Measurements from ENCODE around the gene RETREG2. TPM values are rescaled to one million over a fixed set of nuclear protein-coding genes. Genes with fewer than 3 reads are reported as not detected.

The RETREG2 gene
- total RNA-seq, 4 donors from 2014 or later = 82.3 to 122 (median 100) TPM

- Histone ChIP-seq H3K36me3 (peaks cover 42 to 48% of the 10 kb centered on the region in 2 donors), H3K27ac (no peak overlapping the region), H3K4me1 (peaks cover 13 to 14% of the 10 kb centered on the region in 2 donors), H3K27me3 (no peaks in the 10 kb centered on the region), H3K9me3 (no peaks in the 10 kb centered on the region), H3K4me3 (replicated peaks in 1 of 3) (no peak overlapping the region)
- intact Hi-C loops (cut with DNase I) = no loop called here
- 95 to 96% methylated on average over 5 of the region's 5 CpGs for WGBS, 2 donors
- DNase-seq = no peak
- TF ChIP-seq POLR2A (IDR thresholded peaks at IDR 0.05) (no peak), CTCF (IDR thresholded peaks at IDR 0.05) (no peak)
Measured at GRCh38 chr2:219180961-219181360, 2.9 kb downstream of the RETREG2 start.

- no peak overlapping the region for H3K27ac ChIP-seq
- DNase-seq = no peak
- H3K36me3 ChIP-seq = peaks cover 42 to 48% of the 10 kb centered on the region in 2 donors
- intact Hi-C loops (cut with DNase I) = no loop called here
- TF ChIP-seq CTCF (IDR thresholded peaks at IDR 0.05) (no peak), POLR2A (IDR thresholded peaks at IDR 0.05) (no peak)
- H3K4me1 ChIP-seq = peaks cover 12 to 13% of the 10 kb centered on the region in 2 donors
- 96 to 98% methylated on average over 6 of the region's 6 CpGs for WGBS, 2 donors
- no peaks in the 10 kb centered on the region for H3K9me3 ChIP-seq
- H3K4me3 ChIP-seq (replicated peaks in 1 of 3) = no peak overlapping the region
- H3K27me3 ChIP-seq = no peaks in the 10 kb centered on the region
Measured at GRCh38 chr2:219181531-219181930, 3.5 kb downstream of the RETREG2 start.

- Histone ChIP-seq H3K36me3 (peaks cover 42 to 48% of the 10 kb centered on the region in 2 donors), H3K27me3 (no peaks in the 10 kb centered on the region), H3K4me1 (peaks cover 12 to 13% of the 10 kb centered on the region in 2 donors), H3K27ac (no peak overlapping the region), H3K9me3 (no peaks in the 10 kb centered on the region), H3K4me3 (replicated peaks in 1 of 3) (no peak overlapping the region)
- DNase-seq = no peak
- 79 to 83% methylated on average over 6 to 8 of the region's 8 CpGs for WGBS, 2 donors
- TF ChIP-seq CTCF (IDR thresholded peaks at IDR 0.05) = no peak
- no peak for TF ChIP-seq POLR2A (IDR thresholded peaks at IDR 0.05)
- intact Hi-C loops (cut with DNase I) = no loop called here
Measured at GRCh38 chr2:219182331-219183150, 4.5 kb downstream of the RETREG2 start.

- 95 to 97% methylated on average over 6 of the region's 6 CpGs for WGBS, 2 donors
- no peak for DNase-seq
- peaks cover 42 to 48% of the 10 kb centered on the region in 2 donors for H3K36me3 ChIP-seq
- intact Hi-C loops (cut with DNase I) = no loop called here
- no peak overlapping the region for H3K4me3 ChIP-seq (replicated peaks in 1 of 3)
- H3K27ac ChIP-seq = no peak overlapping the region
- H3K9me3 ChIP-seq = no peaks in the 10 kb centered on the region
- TF ChIP-seq CTCF (IDR thresholded peaks at IDR 0.05) = no peak
- no peak for TF ChIP-seq POLR2A (IDR thresholded peaks at IDR 0.05)
- peaks cover 12 to 13% of the 10 kb centered on the region in 2 donors for H3K4me1 ChIP-seq
- H3K27me3 ChIP-seq = no peaks in the 10 kb centered on the region
Measured at GRCh38 chr2:219183151-219183772, 5.2 kb downstream of the RETREG2 start.

DNA sequence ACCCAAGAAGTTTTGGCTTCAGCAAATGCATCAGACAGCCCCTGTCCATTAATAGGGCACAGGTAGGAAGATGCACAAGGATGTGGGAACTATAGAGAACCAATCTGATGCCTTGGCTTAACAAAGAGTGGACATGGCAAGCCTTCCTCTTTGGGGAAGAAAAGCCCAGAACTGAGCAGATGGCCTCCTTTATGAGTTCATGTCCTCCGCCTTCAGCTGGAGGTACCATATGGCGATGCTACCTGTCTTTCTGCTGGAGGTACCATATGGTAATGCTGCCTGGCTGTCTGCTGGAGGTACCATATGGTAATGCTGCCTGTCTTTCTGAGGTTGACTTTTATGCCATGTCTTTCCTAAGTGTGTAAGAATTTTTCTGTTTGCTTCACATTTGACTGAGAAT lies 6.0 kb downstream of the RETREG2 start:
- H3K36me3 ChIP-seq = peaks cover 42 to 48% of the 10 kb centered on the region in 2 donors
- no peak overlapping the region for H3K4me3 ChIP-seq (replicated peaks in 1 of 3)
- intact Hi-C loops (cut with DNase I) = no loop called here
- peaks cover 5 to 7% of the 10 kb centered on the region in 2 donors for H3K4me1 ChIP-seq
- DNase-seq = no peak
- no peak overlapping the region for H3K27ac ChIP-seq
- no peaks in the 10 kb centered on the region for H3K9me3 ChIP-seq
- H3K27me3 ChIP-seq = no peaks in the 10 kb centered on the region
- WGBS, 2 donors = 97 to 98% methylated on average over 2 of the region's 2 CpGs
- TF ChIP-seq POLR2A (IDR thresholded peaks at IDR 0.05) = no peak
- TF ChIP-seq CTCF (IDR thresholded peaks at IDR 0.05) = no peak
